ENCODE data around the gene FAM124A. TPM values are rescaled to one million over a fixed set of nuclear protein-coding genes. Genes with fewer than 3 reads are reported as not detected.
A peak's percentile ranks its signal among the peaks of the same experiment; 100 is the strongest.

Gene FAM124A
- total and polyA plus RNA-seq, 10 of the 15 experiments (the other 5 are each of a cell fraction or from before 2014, with no cell fraction given): not detected

- Histone ChIP-seq H4K20me1 (ENCODE audit: control insufficient read depth, insufficient read depth) (no peaks in the 10 kb centered on the region), H3K4me1 (ENCODE audit: control insufficient read depth, insufficient read depth, low read length) (peaks cover 18% of the 10 kb centered on the region), H3K9ac (ENCODE audit: control insufficient read depth, insufficient read depth, low read length) (no peak overlapping the region), H3K4me2 (ENCODE audit: control insufficient read depth, insufficient read depth) (no peak overlapping the region), H3K36me3 (ENCODE audit: control insufficient read depth in 2 of 2, insufficient read depth in 2 of 2, low read length in 1 of 2) (no peaks in the 10 kb centered on the region), H2AFZ (ENCODE audit: control insufficient read depth, low read depth, low read length) (no peak overlapping the region), H3K4me3 (no peak overlapping the region), H3K9me3 (replicated peaks; ENCODE audit: control insufficient read depth, insufficient read depth, low read length) (no peaks in the 10 kb centered on the region), H3K27me3 (replicated peaks in 1 of 2; ENCODE audit: control insufficient read depth in 2 of 2, insufficient read depth in 2 of 2, low read length in 1 of 2) (no peaks in the 10 kb centered on the region), H3K79me2 (ENCODE audit: control insufficient read depth, insufficient read depth, low read length) (no peaks in the 10 kb centered on the region), H3K27ac (ENCODE audit: control insufficient read depth, insufficient read depth) (no peak overlapping the region)
- no peak for ATAC-seq
- TF ChIP-seq POLR2A (IDR thresholded peaks at IDR 0.05; ENCODE audit: low read depth, low read length) (no peak), RELB (IDR thresholded peaks at IDR 0.05; ENCODE audit: low read depth) (peak; percentile 18; the same call in 1 of the 2 replicates), BCL3 (IDR thresholded peaks at IDR 0.05; ENCODE audit: borderline replicate concordance, insufficient read depth, low read depth, low read length, poor library complexity, severe bottlenecking) (no peak), MXI1 (IDR thresholded peaks at IDR 0.05; ENCODE audit: low read depth, low read length) (no peak), DPF2 (IDR thresholded peaks at IDR 0.05) (0 out of 2 replicates have a peak, but pooled peaks have one; percentile 12), RAD51 (IDR thresholded peaks at IDR 0.05) (no peak), NBN (IDR thresholded peaks at IDR 0.05) (0 out of 2 replicates have a peak, but pooled peaks have one; percentile 27), PKNOX1 (IDR thresholded peaks at IDR 0.05) (peak; percentile 44; the same call in 1 of the 2 replicates), JUNB (IDR thresholded peaks at IDR 0.05) (no peak), MTA2 (IDR thresholded peaks at IDR 0.05; ENCODE audit: low read depth) (peak; percentile 85), MEF2B (IDR thresholded peaks at IDR 0.05; ENCODE audit: partially characterized antibody, poor library complexity, severe bottlenecking) (peak; percentile 72)
- no peak for FAIRE-seq
- BruUV-seq (replicated peaks): no TSS peak
- WGBS (ENCODE audit: insufficient coverage, insufficient replicate concordance, low lambda C conversion rate, missing lambda C conversion rate): 66% methylated on average over 2 of the region's 2 CpGs
- POLR2A ChIA-PET: no interaction called here
- intact Hi-C loops (cut with micrococcal nuclease; ENCODE audit: unreplicated experiment) (no loop called here), in situ Hi-C loops (cut with MboI) (no loop called here)
- CTCF ChIA-PET: interaction anchor here (1.9 kb wide), 1 partner anchor 465 kb away, joined by 5 read pairs; no protein-coding TSS in a partner anchor
- DNase-seq (ENCODE audit: low read depth, low spot score): no peak
- RAD21 ChIA-PET (ENCODE audit: unreplicated experiment): interaction anchor here (2.2 kb wide), 1 partner anchor 465 kb away, joined by 8 read pairs; no protein-coding TSS in a partner anchor
- SMC1A ChIA-PET (ENCODE audit: uncharacterized antibody, unreplicated experiment): interaction anchor here (0.6 to 1.2 kb wide), 3 partner anchors 11 to 389 kb away, joined by 3 read pairs; no protein-coding TSS in a partner anchor
These were observed 110.6 kb downstream of the FAM124A start for GRCh38 chr13:51332566-51333361.

Data from GM12878 (cell line).